GM12891 (cell line): Measurements from ENCODE around the gene SLC29A4.
"Not testable (repeated sequence)": the region's sequence is repeated elsewhere in the genome, so short reads cannot be mapped to it uniquely, and the experiment has no call there.

Experiments
- POLR2A ChIP-seq: IDR thresholded peaks from 2 replicates; pipeline ENCODE4 v1.6.1; 2011; ENCODE audit warnings: low read depth, low read length, control low read depth
- POLR2AphosphoS5 ChIP-seq: IDR thresholded peaks from 2 replicates; pipeline ENCODE4 v1.6.1; 2011; ENCODE audit warnings: low read depth, low read length, control low read depth

- TF ChIP-seq POLR2AphosphoS5, POLR2A: not testable (repeated sequence)
Observed at GRCh38 chr7:5291711-5292335, 9.1 kb downstream of the SLC29A4 start.
